HG02759 (cell line): ENCODE measurements around the gene U2AF1L4.
A peak's percentile ranks its signal among the peaks of the same experiment; 100 is the strongest.
"Not testable (repeated sequence)": the region's sequence is repeated elsewhere in the genome, so short reads cannot be mapped to it uniquely, and the experiment has no call there.

ENCODE experiments used
- ATAC-seq: cut with Tn5 transposase; IDR thresholded peaks from one replicate; pipeline ENCODE4 v1.9.1; 2021; ENCODE audit warnings: mild to moderate bottlenecking, moderate library complexity; ENCODE audit not compliant: unreplicated experiment

The U2AF1L4 gene

DNA sequence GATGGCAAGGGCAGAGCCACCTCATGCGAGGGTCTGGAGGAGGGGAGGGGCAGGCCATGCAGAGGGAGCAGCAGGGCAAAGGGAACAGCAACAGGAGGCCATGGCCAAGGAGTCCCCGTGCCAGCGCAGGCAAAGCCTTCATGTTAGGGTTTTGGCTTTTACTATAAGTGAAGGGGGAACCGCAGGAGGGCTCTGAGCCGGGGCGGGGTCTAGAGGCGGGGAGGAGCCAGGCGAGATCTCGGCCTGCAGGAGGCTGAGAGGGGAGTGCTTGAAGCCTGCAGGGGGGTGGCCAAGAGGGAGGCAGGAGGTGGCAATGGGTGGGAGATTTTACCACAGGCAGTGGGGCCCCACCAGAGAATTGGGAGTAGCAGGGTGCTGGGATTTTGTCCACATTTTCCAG is 36.4 kb upstream of the U2AF1L4 start:
- ATAC-seq, result no peak

DNA sequence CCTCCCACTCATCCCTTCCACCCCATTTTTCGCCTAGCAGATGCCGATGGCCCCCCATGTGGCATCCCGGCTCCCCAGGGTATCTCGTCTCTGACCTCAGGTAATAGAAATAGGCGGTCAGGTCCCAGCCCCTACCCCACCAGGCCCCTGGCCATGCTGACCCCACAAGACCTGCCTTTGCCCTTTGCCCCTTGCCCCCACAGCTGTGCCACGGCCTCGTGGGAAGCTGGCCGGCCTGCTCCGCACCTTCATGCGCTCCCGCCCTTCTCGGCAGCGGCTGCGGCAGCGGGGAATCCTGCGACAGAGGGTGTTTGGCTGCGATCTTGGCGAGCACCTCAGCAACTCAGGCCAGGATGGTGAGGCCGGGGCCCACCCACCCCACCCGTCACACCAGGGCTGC is 35.5 kb upstream of the U2AF1L4 start:
- ATAC-seq, result no peak

DNA sequence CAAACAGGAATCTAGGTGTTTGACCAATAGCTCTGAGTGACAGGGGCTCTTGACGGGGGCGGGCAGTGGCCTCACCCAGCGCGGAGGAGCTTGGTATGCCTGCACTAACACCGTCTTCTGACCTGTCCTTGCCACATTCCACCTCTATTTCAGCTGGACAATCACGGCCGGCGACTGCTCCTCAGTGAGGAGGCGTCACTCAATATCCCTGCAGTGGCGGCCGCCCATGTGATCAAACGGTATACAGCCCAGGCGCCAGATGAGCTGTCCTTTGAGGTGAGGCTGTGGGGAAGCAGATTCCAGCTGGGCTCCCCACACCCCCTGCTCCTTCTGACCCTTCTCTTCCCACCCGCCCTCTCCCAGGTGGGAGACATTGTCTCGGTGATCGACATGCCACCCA is 34.8 kb upstream of the U2AF1L4 start:
- no peak for ATAC-seq

DNA sequence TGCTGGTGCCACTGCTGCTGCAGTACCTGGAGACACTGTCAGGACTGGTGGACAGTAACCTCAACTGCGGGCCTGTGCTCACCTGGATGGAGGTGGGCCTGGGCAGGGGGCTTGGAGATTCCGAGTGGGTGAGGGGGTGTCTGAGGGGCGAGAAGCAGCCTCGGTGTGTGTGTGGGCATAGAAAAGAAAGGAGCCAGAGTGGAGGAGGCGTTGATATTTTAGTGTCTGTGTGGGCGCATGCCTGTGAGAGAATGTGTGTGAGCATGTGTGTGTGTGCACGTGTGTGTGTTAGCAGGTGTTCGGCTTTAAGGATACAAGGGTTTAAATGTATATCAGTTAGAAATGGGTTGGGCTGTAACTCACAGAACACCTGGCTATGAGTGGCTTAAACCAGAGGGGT is 33.8 kb upstream of the U2AF1L4 start:
- no peak for ATAC-seq

DNA sequence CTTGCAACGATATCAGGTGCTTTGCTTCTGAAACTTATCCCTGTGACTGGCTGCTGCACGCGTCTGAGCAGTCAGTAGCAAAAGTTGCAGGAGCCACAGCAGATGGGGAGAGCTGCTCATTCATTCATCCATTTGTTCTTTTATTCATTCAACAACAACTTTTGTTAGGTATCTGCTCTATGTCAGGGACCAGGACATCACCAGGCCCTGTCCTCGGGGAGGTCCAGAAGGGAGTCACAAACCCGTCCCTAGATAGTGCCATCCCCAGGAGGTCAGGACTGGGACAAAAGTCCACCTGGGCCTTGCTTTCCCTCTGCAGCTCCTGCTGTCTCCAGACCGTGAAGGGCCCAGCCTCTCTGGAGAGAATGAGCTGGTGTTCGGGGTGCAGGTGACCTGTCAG is 32.7 kb upstream of the U2AF1L4 start:
- ATAC-seq, result no peak

DNA sequence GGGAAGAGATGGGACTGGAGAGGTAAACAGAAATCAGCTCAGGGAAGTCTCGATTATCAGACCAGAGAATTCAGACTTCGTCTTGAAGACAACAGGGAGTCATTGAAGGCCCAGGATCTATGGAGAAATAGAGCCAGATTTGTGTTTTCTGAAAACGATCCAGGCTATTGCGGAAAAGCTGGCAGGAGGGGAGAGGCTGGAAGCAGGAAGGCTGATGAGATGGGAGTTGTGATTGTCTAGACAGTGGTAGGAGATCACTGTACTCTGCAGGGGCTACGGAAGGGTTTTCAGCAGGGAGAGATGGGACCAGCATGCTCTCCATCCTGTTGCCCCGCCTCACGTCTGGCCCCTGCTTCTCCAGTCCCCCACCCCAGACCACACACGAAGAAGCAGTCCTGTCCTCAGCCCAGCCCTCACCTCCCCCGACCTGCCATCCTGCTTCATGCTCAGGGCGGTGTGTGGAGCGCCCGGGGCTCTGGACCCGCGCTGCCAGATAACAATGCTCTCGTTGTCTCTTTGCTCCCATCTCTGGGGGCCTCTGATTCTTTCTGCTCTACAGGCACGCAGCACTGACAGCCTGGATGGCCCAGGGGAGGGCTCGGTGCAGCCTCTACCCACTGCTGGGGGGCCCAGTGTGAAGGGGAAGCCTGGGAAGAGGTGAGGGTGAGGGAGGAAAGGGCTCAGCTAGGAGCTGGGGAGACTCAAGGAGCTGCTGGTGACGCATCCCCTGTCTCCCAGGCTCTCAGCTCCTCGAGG is 32.0 kb upstream of the U2AF1L4 start:
- no peak for ATAC-seq

DNA sequence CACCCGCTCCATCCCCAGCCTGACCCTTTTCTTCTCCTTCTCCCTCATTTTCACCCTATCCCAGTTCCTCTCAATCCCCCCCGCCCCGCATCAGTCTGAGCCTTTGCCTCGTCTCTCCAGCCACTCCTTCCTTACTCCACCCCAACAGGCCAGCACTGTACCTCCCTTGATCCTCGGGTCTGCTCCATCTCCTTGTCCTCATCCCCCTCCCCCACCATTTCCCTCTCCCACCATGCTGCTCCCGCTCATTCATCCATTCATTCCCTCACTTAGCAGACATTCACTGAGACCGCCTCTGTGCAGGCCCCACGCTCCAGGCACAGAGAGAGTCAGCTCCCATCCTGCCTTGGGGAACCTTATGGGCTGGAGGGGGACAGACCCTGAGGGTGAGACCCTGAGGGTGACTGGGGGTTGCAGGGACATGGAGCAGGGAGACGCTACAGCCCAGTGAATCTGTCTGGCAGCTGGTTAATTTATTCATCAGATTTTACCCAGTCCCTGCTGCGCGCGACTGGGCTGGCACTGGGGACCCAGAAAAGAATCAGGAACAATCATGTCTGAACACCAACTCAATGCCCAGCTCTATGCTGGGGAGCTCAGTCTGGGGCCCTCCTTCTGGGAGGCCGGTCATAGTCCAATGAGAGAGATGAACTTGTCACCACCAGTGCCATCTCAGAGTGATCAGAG is 31.0 kb upstream of the U2AF1L4 start:
- ATAC-seq, result no peak

DNA sequence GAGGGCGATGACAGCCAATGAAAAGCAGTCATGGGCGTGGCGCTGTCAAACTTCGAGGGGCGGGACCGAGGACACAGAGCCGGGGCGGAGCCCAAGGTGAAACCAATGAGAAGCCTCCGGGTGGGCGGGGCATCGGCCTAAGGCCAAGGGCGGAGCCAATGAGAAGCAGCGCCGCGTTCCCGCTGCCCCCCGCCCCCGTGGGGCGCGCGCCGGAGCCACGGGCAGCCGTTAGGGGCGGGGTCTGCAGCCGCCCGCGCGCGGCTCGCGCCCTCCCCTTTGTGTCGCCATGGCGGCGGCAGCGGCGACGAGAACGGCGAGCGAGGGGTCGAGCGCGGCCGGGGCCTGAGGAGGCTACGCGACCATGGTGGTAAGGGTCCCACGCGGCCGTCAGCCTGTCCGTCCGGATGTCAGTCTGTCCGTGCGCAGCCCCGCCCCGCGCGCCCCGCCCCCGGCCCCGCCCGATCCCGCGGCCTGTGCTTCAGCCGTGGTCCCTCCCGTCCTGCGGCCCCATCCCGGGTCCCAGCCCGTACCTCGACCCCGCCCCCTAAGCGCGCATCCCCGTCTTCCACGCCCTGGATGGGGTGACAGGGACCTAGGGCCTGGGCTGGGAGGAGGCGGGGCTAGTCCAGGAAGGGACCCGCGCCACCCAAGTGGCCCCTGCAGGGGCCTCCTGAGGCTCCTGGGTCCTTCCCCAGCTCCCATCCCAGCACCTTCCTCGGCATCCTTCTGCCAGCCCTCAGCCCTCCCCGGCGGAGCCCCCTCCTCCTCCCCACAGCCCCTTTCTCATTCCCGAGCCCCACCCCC is 30.3 kb upstream of the U2AF1L4 start, which contains the start of gene ARHGAP33:
Gene ARHGAP33 (plus strand): TSS at position 267 of the 804 bp plus-strand sequence. CDS start 95 bp downstream, at position 362.
- peak; percentile 95 for ATAC-seq

DNA sequence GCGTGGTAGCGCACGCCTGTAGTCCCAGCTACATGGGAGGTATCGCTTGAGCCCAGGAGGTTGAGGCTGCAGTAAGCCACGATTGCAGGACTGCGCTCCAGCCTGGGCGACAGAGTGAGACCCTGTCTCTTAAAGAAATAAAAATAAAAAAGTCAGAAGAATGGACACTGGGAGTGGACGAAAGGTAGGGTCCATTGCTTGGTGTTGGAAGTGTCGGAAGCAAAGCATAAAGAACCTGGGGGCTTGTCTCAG is 29.8 kb upstream of the U2AF1L4 start:
- ATAC-seq, result no peak

DNA sequence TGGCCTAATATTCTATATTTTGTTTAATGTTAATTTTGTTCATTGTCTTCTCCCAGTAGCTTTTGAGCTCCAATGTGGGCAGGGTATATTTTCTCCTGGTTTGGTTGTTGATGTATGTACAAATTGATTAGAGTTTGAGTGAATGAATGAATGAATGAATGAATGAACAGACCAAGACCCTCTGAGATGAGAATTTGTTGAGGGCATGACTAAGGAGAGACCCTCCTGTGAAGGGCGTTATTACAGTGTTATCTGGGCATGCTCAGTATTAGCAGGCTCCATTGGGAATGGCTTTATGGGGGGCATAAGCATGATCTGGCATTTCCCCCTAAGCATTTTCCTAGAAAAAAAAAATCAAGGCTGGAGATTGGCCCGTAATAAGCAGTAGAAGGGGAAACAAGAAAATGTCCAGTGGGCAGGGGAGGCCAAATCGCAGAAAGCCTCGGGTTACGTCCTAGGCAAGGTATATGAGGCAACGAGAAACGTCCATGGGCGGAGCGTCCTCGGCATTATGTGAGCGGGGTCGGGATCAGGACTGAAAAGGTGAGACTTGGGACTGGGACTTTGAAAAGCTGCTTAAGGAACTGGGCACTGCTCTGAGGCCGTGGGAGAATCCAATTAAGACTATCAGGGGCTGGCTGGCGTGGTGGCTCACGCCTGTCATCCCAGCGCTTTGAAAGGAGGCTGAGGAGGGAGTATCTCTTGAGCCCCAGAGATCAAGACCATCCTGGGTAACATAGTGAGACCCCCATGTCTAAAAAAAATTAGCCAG is 29.2 kb upstream of the U2AF1L4 start:
- ATAC-seq, result no peak

DNA sequence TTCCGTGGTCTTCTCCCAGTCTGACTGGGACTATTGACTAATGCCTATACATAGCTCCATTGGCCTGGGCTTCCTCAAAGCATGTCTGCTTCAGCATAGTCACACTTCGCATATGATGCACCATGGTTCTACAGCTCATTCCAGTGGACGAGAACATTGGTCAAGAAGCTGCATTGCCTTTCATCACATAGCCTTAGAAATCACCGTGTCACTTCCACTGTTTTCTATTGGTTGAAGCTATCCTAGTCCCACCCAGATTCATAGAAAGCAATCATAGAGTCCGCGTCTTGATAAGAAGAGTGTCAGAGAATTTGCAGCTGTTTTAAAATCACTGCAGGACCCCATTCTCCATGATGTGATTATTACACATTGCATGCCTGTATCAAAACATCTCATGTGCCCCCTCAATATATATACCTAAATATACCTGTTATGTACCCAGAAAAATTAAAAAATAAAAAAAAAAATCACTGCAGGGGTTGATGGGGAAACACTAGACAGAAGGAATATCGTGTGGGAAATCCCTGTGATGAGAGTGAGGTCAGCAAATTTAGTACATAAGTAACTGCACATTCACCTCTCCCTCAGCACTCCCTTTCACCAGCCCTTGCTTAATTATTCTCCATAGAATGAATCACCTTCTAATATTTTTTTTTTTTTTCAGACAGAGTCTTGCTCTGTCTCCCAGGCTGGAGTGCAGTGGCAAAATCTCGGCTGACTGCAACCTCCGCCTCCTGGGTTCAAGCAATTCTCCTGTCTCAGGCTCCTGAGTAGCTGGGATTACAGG is 28.0 kb upstream of the U2AF1L4 start:
- ATAC-seq, result no peak

DNA sequence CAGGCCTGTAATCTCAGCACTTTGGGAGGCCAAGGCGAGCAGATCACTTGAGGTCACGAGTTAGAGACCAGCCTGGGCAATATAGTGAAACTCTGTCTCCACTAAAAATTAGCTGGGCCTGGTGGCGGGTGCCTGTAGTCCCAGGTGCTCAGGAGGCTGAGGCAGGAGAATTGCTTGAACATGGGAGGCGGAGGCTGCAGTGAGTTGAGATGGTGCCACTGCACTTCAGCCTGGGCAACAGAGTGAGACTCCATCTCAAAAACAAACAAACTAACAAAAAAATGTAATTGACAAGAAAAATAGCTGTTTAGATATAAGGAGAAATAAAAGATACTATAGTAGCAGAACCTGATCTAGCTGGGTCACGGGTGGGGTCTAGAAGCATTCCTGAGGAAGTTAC is 27.1 kb upstream of the U2AF1L4 start:
- ATAC-seq, result not testable (repeated sequence)

DNA sequence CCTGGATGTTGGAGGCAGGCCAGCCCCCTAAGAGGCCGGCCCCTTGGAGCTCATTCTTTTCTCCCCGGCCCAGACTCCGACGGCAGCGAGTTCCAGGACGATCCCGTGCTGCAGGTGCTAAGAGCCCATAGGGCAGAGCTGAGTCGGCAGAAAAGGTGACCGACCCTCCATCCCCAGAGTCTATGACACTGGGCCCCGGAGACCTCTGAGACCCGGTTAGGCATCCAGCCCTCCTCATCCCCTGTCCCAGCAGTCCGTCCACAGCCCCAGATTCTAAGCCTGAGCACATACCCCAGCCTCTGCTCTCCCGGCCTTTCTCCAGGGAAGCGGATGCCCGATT is 22.8 kb upstream of the U2AF1L4 start:
- no peak for ATAC-seq

DNA sequence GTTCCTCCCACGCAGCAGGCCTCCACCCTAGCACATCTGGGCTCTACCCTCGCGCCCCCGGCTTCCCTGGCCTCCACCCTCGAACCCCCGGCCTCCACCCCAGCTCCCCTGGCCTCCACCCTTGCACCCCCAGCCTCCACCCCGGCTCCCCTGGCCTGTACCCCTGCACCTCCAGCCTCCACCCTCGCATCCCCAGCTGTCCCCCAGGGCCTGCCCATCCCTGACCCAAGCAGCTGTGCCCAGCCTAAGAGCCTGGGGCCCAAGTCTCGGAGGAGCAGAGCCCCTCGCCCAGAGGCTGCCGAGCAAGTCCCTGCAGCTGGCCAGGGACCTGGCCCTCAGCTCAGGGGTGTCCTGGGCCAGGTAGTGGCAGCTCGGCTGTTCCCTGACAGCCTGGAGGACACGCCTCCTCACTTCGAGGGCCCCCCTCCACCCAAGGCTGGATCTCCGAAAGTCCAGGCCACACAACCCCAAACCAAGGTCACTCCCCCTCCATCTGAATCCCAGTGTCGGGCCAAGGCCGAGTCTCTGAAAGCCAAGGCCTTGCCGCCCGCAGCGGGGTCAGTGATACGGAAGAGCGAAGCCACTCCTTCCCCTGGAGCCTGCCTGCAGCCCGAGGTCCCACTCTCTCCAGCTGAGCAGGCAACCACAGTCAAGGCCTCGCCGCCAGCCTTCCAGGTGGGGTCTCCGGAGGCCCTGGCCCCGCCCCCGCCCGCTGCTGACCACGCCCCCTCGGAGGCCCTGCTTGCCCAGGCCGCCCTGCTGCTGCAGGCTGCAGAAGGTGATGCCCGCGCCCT is 22.3 kb upstream of the U2AF1L4 start:
- ATAC-seq, result no peak

DNA sequence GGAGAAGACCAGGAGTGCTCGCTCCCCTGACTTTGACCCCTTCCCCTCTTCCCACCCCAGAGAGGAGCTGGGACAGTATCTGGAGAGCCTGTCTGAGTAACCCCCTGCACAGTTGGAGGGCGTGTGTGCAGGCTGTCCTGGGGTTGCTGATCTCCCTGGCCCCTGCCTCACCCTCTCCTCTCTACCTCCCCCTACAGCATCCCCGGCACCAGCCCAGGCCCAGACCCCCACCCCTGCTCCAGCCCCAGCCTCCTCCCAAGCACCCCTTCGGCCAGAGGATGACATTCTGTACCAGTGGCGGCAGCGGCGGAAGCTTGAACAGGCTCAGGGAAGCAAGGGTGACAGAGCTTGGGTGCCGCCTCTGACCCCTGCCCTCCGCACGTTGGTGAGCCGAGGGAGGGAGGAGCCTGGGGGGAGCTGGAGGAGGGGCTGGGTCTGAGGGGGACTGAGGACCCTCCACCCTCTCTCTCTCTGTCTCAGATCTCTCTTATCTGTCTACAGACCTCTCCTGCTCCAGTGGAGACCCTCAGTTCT is 21.4 kb upstream of the U2AF1L4 start:
- no peak for ATAC-seq

DNA sequence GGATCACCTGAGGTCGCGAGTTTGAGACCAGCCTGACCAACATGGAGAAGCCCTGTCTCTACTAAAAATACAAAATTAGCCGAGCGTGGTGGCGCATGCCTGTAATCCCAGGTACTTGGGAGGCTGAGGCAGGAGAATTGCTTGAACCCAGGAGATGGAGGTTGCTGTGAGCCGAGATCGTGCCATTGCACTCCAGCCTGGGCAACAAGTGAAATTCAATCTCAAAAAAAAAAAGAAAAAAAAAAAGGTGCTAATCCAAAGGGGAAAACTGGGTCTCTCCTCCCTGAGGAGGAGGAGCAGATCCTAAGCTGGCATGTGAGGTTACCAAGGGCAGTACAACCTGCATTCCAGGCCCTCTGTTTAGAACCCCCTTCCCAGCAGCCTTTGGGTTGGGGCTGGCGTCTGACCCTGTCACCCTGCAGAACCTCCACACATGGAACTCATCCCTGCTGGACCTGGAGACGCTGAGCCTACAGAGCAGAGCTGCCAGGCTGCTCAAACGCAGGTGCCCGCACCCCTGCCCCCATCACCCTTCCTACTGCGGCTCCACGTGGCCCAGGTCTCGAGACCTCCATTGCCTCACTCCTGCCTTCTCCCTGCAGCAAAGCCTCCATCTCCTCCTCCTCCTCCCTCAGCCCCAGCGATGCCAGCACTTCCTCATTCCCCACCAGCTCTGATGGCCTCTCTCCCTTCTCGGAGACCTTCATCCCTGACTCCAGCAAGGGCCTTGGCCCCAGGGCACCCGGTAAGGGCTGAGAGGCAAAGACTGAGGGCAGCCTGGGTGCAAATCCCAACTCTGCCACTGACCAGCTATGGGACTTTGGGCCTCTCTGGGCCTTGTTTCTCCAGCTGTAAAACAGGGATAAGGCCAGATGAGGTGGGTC is 19.5 kb upstream of the U2AF1L4 start:
- ATAC-seq, result no peak

DNA sequence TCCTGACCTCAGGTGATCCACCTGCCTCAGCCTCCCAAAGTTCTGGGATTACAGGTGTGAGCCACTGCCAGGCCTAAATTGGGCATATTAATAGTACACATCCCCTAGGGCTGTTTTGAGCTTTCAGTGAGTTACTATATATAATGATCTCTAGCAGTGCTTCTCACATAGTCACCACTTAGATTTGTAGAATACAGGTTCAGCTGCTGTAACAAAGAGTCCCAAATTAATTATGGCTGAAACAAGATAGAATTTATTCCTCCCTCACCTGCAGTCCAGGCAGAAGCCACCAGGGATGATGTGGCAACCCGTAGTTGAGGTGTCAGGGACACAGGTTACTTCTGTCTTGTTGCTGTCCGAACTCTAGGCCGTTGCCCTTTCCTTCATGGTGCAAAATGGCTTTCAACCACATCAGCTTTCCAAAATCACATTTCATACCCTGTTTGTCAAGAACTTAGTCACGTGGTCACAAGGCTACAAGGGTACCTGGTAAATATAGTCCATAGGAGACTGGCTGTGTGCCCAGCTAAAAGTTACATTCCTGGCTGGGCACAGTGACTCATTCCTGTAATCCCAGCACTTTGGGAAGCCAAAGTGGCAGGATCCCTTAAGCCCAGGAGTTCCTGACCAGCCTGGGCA is 15.6 kb upstream of the U2AF1L4 start:
- no peak for ATAC-seq

DNA sequence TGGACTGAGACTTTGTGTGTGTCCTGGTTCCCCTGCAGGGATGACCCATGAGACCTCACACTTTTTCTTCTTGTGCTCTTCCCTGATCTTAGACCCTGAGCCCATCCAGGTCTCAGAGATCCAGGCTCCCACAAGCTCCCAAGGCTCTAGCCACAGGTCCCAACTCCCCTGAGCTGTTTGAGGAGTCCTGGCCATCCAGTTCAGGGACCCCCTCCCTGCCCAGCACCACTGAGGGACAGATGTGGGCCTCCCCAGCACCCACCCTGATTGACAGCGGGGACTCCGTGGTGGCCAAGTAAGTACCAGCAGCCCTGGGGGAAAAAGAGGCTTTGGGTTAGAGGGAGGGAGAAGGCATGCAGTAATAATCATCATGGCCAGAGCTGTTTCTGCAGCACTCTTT is 14.5 kb upstream of the U2AF1L4 start:
- ATAC-seq, result no peak
